Measurements from ENCODE around the gene TCAIM. TPM values are rescaled to one million over a fixed set of nuclear protein-coding genes. Genes with fewer than 3 reads are reported as not detected.

The TCAIM gene
- total RNA-seq, 1 experiment from 2014 or later = 23.8 TPM

- no peak for TF ChIP-seq CTCF (conservative IDR thresholded peaks at IDR 0.05)
- Histone ChIP-seq H3K23ac (ENCODE audit: insufficient read length, low read depth, low read length) (no peak overlapping the region), H3K14ac (ENCODE audit: insufficient read depth, low read length) (no peak overlapping the region), H4K20me1 (ENCODE audit: control insufficient read depth, insufficient read depth, insufficient read length) (no peaks in the 10 kb centered on the region), H3K27me3 (ENCODE audit: insufficient read depth, low read length) (no peaks in the 10 kb centered on the region), H3K56ac (ENCODE audit: insufficient read length, low read depth, low read length) (no peak overlapping the region), H2BK12ac (ENCODE audit: insufficient read length, low read depth, low read length) (no peak overlapping the region), H3K18ac (ENCODE audit: insufficient read length, low read depth, low read length) (no peak overlapping the region), H4K8ac (replicated peaks; ENCODE audit: insufficient read length, low read depth, low read length) (no peak overlapping the region), H2BK20ac (ENCODE audit: low read depth, low read length, poor library complexity, severe bottlenecking) (no peak overlapping the region), H4K5ac (ENCODE audit: insufficient read length, low read depth, low read length) (no peak overlapping the region), H3K4ac (ENCODE audit: low read depth, low read length) (no peak overlapping the region), H3K79me2 (ENCODE audit: insufficient read depth, low read length) (no peaks in the 10 kb centered on the region), H2AK5ac (ENCODE audit: insufficient read length, low read length) (no peak overlapping the region), H3T11ph (ENCODE audit: low read length) (no peak overlapping the region), H3K4me1 (ENCODE audit: insufficient read depth, low read length) (no peaks in the 10 kb centered on the region), H3K79me1 (ENCODE audit: insufficient read depth, low read depth, low read length, poor library complexity, severe bottlenecking) (no peaks in the 10 kb centered on the region), H2AFZ (ENCODE audit: low read length) (no peak overlapping the region), H4K91ac (ENCODE audit: insufficient read length, low read depth, low read length) (no peak overlapping the region), H2BK120ac (ENCODE audit: low read depth, low read length, poor library complexity, severe bottlenecking) (no peak overlapping the region), H3K9me3 (ENCODE audit: control insufficient read depth, low read depth, low read length) (no peaks in the 10 kb centered on the region), H2BK15ac (ENCODE audit: low read depth, low read length) (no peak overlapping the region), H3K9ac (ENCODE audit: extremely low read depth, insufficient read length, low read length) (no peak overlapping the region), H3K23me2 (ENCODE audit: insufficient read length, low read depth, low read length, poor library complexity, severe bottlenecking) (no peaks in the 10 kb centered on the region), H3K4me2 (ENCODE audit: insufficient read depth, insufficient read length, low read length) (no peak overlapping the region), H2BK5ac (ENCODE audit: insufficient read length, low read length) (no peak overlapping the region), H3K27ac (ENCODE audit: insufficient read length, low read depth, low read length) (no peak overlapping the region)
- Mint-ChIP-seq H3K27me3 (ENCODE audit: low read depth) (peaks cover 3% of the 10 kb centered on the region; the same call in 1 of the 2 replicates), H3K36me3 (ENCODE audit: insufficient read depth in 1 of 3, low read depth in 3 of 3) (no peaks in the 10 kb centered on the region), H3K4me1 (peaks cover 5% of the 10 kb centered on the region in 2 experiments), H3K27ac (no peak overlapping the region), H3K9me3 (no peaks in the 10 kb centered on the region), H3K4me3 (no peak overlapping the region)
- DNase-seq = no peak
- WGBS (ENCODE audit: extremely low coverage, insufficient read length, low lambda C conversion rate) = no CpG with 5 or more reads among the region's 4 CpGs
Observed at GRCh38 chr3:44430466-44430865, 91.9 kb downstream of the TCAIM start.

All from H9 (cell line).